Gastroesophageal sphincter (tissue), 4 donors: ENCODE data around the gene NELL1. TPM values are rescaled to one million over a fixed set of nuclear protein-coding genes. Genes with fewer than 3 reads are reported as not detected.

Source experiments
- ATAC-seq: fragments of 150-250 bp; one replicate; pipeline ENCODE4 v1.9.1; 2016; ENCODE audit warnings: mild to moderate bottlenecking, moderate library complexity
- H3K27ac ChIP-seq, 4 donors: fragments of 200-600 bp; sonication (generic) in 3 of 4; 1 replicate in 3 of 4; 2 replicates in 1 of 4; pipeline ENCODE4 v1.5.1; 2016 to 2019
- H3K27me3 ChIP-seq: fragments of 200-600 bp; sonication (generic); one replicate; pipeline ENCODE4 v1.5.1; 2019
- H3K36me3 ChIP-seq, 2 donors: fragments of 200-600 bp; sonication (generic); one replicate each; pipeline ENCODE4 v1.5.1; 2019; ENCODE audit warnings: control low read depth in 1 of 2
- H3K4me1 ChIP-seq, 3 donors: fragments of 200-600 bp; sonication (generic); 1 replicate in 2 of 3; 2 replicates in 1 of 3; pipeline ENCODE4 v1.5.1; 2016 to 2019; ENCODE audit warnings: control low read depth in 2 of 3
- H3K4me3 ChIP-seq, 2 donors: fragments of 200-600 bp; sonication (generic); one replicate each; pipeline ENCODE4 v1.5.1; 2019; ENCODE audit warnings: mild to moderate bottlenecking in 1 of 2, moderate library complexity in 1 of 2
- H3K9me3 ChIP-seq, 3 donors: fragments of 200-600 bp; sonication (generic); one replicate each; pipeline ENCODE4 v1.5.1; 2017 to 2019; ENCODE audit warnings: control low read depth in 2 of 3
- EP300 ChIP-seq: sonication (generic); formaldehyde crosslinking; IDR thresholded peaks from one replicate; pipeline ENCODE4 v1.6.1; 2017; ENCODE audit warnings: antibody characterized with exemption, mild to moderate bottlenecking
- POLR2A ChIP-seq, 2 donors: fragments of 450-650 bp; IDR thresholded peaks; one replicate each; pipeline ENCODE4 v1.6.1; 2017; ENCODE audit warnings: antibody characterized with exemption in 2 of 2, mild to moderate bottlenecking in 2 of 2, moderate library complexity in 1 of 2
- POLR2AphosphoS5 ChIP-seq: sonication (generic); formaldehyde crosslinking; IDR thresholded peaks from one replicate; pipeline ENCODE4 v1.6.1; 2017; ENCODE audit warnings: antibody characterized with exemption
- WGBS, 2 donors: methylation state at CpG; one replicate each; pipeline ENCODE4 v1.1.5; 2018; ENCODE audit warnings: low coverage in 1 of 2; 5-methylcytosine and 5-hydroxymethylcytosine counted together
- total RNA-seq, 4 donors: library from RNA; depleted of rRNA; stranded (reverse); fragments of >200 nt; gene quantifications; one replicate each; pipeline ENCODE4 v1.1.0, GENCODE V29; 2016
- TF ChIP-seq, protein P1 (sequence below), 4 experiments: fragments of 200-600 bp in 2 of 4; fragments of 450-650 bp in 2 of 4; sonication (generic) in 1 of 4; IDR thresholded peaks; one replicate each; pipeline ENCODE4 v1.5.1; 2017 to 2019; ENCODE audit warnings: antibody characterized with exemption in 4 of 4, mild to moderate bottlenecking in 2 of 4, moderate library complexity in 2 of 4

The NELL1 gene
- total RNA-seq, 4 donors from 2014 or later: 0.27 to 3.0 (median 1.5) TPM

GRCh38 chr11:20719821-20720220 lies 50.4 kb downstream of the NELL1 start:
- H3K4me3 ChIP-seq: no peak overlapping the region
- H3K4me1 ChIP-seq: no peaks in the 10 kb centered on the region
- H3K27me3 ChIP-seq: no peaks in the 10 kb centered on the region
- H3K9me3 ChIP-seq: no peaks in the 10 kb centered on the region
- 44 to 66% methylated on average over 2 of the region's 2 CpGs for WGBS, 2 donors
- no peak for TF ChIP-seq POLR2A (IDR thresholded peaks at IDR 0.05)
- TF ChIP-seq, protein P1, sequence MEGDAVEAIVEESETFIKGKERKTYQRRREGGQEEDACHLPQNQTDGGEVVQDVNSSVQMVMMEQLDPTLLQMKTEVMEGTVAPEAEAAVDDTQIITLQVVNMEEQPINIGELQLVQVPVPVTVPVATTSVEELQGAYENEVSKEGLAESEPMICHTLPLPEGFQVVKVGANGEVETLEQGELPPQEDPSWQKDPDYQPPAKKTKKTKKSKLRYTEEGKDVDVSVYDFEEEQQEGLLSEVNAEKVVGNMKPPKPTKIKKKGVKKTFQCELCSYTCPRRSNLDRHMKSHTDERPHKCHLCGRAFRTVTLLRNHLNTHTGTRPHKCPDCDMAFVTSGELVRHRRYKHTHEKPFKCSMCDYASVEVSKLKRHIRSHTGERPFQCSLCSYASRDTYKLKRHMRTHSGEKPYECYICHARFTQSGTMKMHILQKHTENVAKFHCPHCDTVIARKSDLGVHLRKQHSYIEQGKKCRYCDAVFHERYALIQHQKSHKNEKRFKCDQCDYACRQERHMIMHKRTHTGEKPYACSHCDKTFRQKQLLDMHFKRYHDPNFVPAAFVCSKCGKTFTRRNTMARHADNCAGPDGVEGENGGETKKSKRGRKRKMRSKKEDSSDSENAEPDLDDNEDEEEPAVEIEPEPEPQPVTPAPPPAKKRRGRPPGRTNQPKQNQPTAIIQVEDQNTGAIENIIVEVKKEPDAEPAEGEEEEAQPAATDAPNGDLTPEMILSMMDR (IDR thresholded peaks at IDR 0.05): no peak
- no peaks in the 10 kb centered on the region for H3K36me3 ChIP-seq
- no peak for ATAC-seq
- H3K27ac ChIP-seq: no peak overlapping the region

- no peak for ATAC-seq
- 67 to 100% methylated on average over 1 of the region's 1 CpG for WGBS, 2 donors
- TF ChIP-seq EP300: no peak
- TF ChIP-seq POLR2A (IDR thresholded peaks at IDR 0.05): no peak
- TF ChIP-seq POLR2AphosphoS5: no peak
- TF ChIP-seq, protein P1 (IDR thresholded peaks at IDR 0.05): no peak
Measured at GRCh38 chr11:20723366-20723765, 54.0 kb downstream of the NELL1 start.

DNA sequence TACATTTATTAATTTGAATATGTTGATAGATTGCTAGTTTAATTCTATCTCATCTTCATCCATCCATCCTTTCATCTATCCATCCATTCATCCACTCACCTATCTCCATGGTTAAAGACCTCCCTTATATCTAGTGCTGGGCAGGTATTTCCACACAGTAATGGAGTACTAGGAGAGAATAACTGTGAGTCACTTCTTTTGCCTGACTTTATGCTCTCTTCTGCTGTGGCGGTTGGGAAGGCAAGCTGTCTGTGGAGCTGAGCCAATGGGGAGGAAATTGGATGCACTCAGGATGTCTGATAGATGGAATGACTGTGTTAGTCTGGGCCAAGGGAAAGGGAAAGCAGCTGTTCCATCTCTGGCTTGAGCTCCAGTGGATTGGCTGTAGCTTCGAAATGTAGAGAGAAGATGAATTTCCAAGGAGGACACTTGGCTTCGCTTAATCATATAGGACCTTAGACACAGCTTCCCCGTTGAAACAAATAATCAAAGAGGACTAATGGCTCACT lies 60.3 kb downstream of the NELL1 start:
- no peak overlapping the region for H3K27ac ChIP-seq
- no peaks in the 10 kb centered on the region for H3K27me3 ChIP-seq
- H3K4me3 ChIP-seq: no peak overlapping the region
- peak; percentile 28 for ATAC-seq
- H3K9me3 ChIP-seq: no peaks in the 10 kb centered on the region
- no peaks in the 10 kb centered on the region for H3K36me3 ChIP-seq
- H3K4me1 ChIP-seq: no peaks in the 10 kb centered on the region
- TF ChIP-seq POLR2A (IDR thresholded peaks at IDR 0.05) (no peak), EP300 (no peak), POLR2AphosphoS5 (no peak)
- TF ChIP-seq, protein P1 (IDR thresholded peaks at IDR 0.05): no peak
- 38 to 51% methylated on average over 3 of the region's 4 CpGs for WGBS, 2 donors

More at GRCh38 chr11:20723366-20723765, 54.0 kb downstream of the NELL1 start:
- Histone ChIP-seq H3K27me3 (no peaks in the 10 kb centered on the region), H3K4me3 (no peak overlapping the region), H3K36me3 (no peaks in the 10 kb centered on the region), H3K4me1 (no peaks in the 10 kb centered on the region), H3K9me3 (no peaks in the 10 kb centered on the region), H3K27ac (no peak overlapping the region)

DNA sequence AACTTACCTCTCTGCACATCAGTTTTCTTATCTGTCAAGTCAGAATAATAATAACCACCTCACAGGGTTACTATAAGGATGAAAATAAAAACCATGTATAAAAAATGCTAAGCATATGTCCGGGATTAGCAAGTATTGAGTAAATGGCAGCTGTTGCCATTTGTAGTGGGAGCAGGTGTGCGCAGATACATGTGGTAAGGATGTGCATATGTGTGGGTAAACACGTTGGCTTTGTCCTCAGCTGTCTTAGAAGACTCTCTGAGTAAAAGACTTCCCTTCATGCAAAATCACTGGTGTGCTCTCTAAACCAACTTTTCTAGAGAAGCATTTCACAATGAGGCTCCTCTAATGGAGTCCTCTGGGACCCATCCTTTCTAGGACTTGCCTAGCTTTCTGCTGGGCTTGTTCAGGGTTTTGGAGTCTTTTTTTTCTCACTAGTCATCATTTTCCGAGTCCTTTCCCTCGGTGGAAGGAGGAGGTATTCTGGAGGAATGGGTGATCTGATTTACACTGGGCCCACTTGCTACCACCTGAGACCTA lies 62.4 kb downstream of the NELL1 start:
- Histone ChIP-seq H3K36me3 (no peaks in the 10 kb centered on the region), H3K4me1 (no peaks in the 10 kb centered on the region), H3K27me3 (no peaks in the 10 kb centered on the region), H3K4me3 (no peak overlapping the region), H3K27ac (no peak overlapping the region), H3K9me3 (no peaks in the 10 kb centered on the region)
- WGBS, 2 donors: 68 to 87% methylated on average over 4 to 5 of the region's 5 CpGs
- no peak for TF ChIP-seq POLR2A (IDR thresholded peaks at IDR 0.05)
- TF ChIP-seq, protein P1 (IDR thresholded peaks at IDR 0.05): no peak
- TF ChIP-seq EP300: no peak
- no peak for TF ChIP-seq POLR2AphosphoS5
- no peak for ATAC-seq

GRCh38 chr11:20739107-20739506 lies 69.7 kb downstream of the NELL1 start:
- ATAC-seq: no peak
- no peaks in the 10 kb centered on the region for H3K36me3 ChIP-seq
- no peaks in the 10 kb centered on the region for H3K9me3 ChIP-seq
- H3K27me3 ChIP-seq: no peaks in the 10 kb centered on the region
- TF ChIP-seq POLR2AphosphoS5: no peak
- TF ChIP-seq POLR2A (IDR thresholded peaks at IDR 0.05): no peak
- no peak for TF ChIP-seq EP300
- TF ChIP-seq, protein P1 (IDR thresholded peaks at IDR 0.05): no peak
- 14 to 33% methylated on average over 1 to 6 of the region's 8 CpGs for WGBS, 2 donors
- no peak overlapping the region for H3K4me3 ChIP-seq
- H3K4me1 ChIP-seq: no peaks in the 10 kb centered on the region
- H3K27ac ChIP-seq: no peak overlapping the region
